Femur (tissue), 1 donor: ENCODE data around the gene LINC01488.

Experiments used
- DNase-seq: peaks from one replicate; pipeline ENCODE4 v3.0.0-alpha.2; 2017

The LINC01488 gene

GRCh38 chr11:69511358-69512055 lies 30.0 kb downstream of the LINC01488 start:
- peak; percentile 56 for DNase-seq

- no peak for DNase-seq
Measured at GRCh38 chr11:69512136-69512535, 30.7 kb downstream of the LINC01488 start.

- no peak for DNase-seq
Measured at GRCh38 chr11:69512790-69513189, 31.3 kb downstream of the LINC01488 start.

GRCh38 chr11:69513196-69513595 lies 31.7 kb downstream of the LINC01488 start:
- no peak for DNase-seq

- no peak for DNase-seq
Measured at GRCh38 chr11:69513663-69514224, 32.3 kb downstream of the LINC01488 start.

- DNase-seq = no peak
Measured at GRCh38 chr11:69514771-69515170, 33.3 kb downstream of the LINC01488 start.

- no peak for DNase-seq
Measured at GRCh38 chr11:69515271-69516245, 34.1 kb downstream of the LINC01488 start.

GRCh38 chr11:69516526-69516925 lies 35.1 kb downstream of the LINC01488 start:
- no peak for DNase-seq

- DNase-seq = no peak
Measured at GRCh38 chr11:69518081-69518950, 36.9 kb downstream of the LINC01488 start.

- DNase-seq = no peak
Measured at GRCh38 chr11:69520186-69520916, 38.9 kb downstream of the LINC01488 start.

GRCh38 chr11:69521457-69521856 lies 40.0 kb downstream of the LINC01488 start:
- DNase-seq = no peak

- no peak for DNase-seq
Measured at GRCh38 chr11:69523453-69523852, 42.0 kb downstream of the LINC01488 start.

GRCh38 chr11:69524291-69524882 lies 42.9 kb downstream of the LINC01488 start:
- DNase-seq = peak; percentile 24

GRCh38 chr11:69524991-69525411 lies 43.5 kb downstream of the LINC01488 start:
- peak; percentile 13 for DNase-seq

- DNase-seq = no peak
Measured at GRCh38 chr11:69525516-69526452, 44.3 kb downstream of the LINC01488 start.

- no peak for DNase-seq
Measured at GRCh38 chr11:69526453-69526810, 45.0 kb downstream of the LINC01488 start.

GRCh38 chr11:69529001-69529400 lies 47.5 kb downstream of the LINC01488 start:
- no peak for DNase-seq

GRCh38 chr11:69530278-69531070 lies 49.0 kb downstream of the LINC01488 start:
- DNase-seq = no peak

GRCh38 chr11:69531071-69531716 lies 49.7 kb downstream of the LINC01488 start:
- DNase-seq = no peak
